IMR-90 (cell line): ENCODE results near the gene RUFY2. TPM values are rescaled to one million over a fixed set of nuclear protein-coding genes. Genes with fewer than 3 reads are reported as not detected.

Experiments
- ATAC-seq: fragments of 200-7000 bp; cut with Tn5 transposase; 2 replicates; pipeline ENCODE4 v1.9.1; 2020; ENCODE audit warnings: low read depth, mild to moderate bottlenecking, moderate library complexity
- BruUV-seq: library from RNA; stranded (reverse); fragments of 400-500 nt; replicated peaks from 2 replicates; lab custom pipeline; 2021; lab: Mats Ljungman, UMichigan
- CTCF ChIA-PET: fragments of 300-600 bp; formaldehyde crosslinking; extraction: SDS; loops from one replicate; lab custom pipeline; 2021; ENCODE audit warnings: antibody characterized with exemption; lab: Yijun Ruan, JAX
- POLR2A ChIA-PET: fragments of 300-600 bp; sonication (Branson Sonifier 250); formaldehyde crosslinking; loops from one replicate; lab custom pipeline; 2022; ENCODE audit warnings: antibody characterized with exemption; ENCODE audit not compliant: unreplicated experiment; lab: Charles Lee
- DNase-seq: peaks from one replicate; pipeline ENCODE4 v3.0.0; 2013
- H2AFZ ChIP-seq: replicated peaks from 2 replicates; pipeline ENCODE3; 2013; ENCODE audit warnings: low read length, mild to moderate bottlenecking; ENCODE audit not compliant: poor library complexity
- H2AK5ac ChIP-seq: 2 replicates; pipeline ENCODE4 v1.6.1; 2013; ENCODE audit warnings: low read depth, low read length, inconsistent platforms
- H2AK9ac ChIP-seq: replicated peaks from 2 replicates; pipeline ENCODE3; 2013; ENCODE audit warnings: mild to moderate bottlenecking, low read depth, low read length, moderate library complexity; ENCODE audit not compliant: poor library complexity
- H2BK120ac ChIP-seq: 2 replicates; pipeline ENCODE4 v1.6.1; 2013; ENCODE audit warnings: low read depth, low read length, inconsistent platforms
- H2BK15ac ChIP-seq: 3 replicates; pipeline ENCODE4 v1.6.1; 2013; ENCODE audit warnings: low read depth, low read length, inconsistent platforms
- H2BK20ac ChIP-seq: 2 replicates; pipeline ENCODE4 v1.6.1; 2013; ENCODE audit warnings: low read depth, mild to moderate bottlenecking, inconsistent platforms, low read length, moderate library complexity
- H2BK5ac ChIP-seq: 2 replicates; pipeline ENCODE4 v1.6.1; 2013; ENCODE audit warnings: mild to moderate bottlenecking, low read depth, low read length, inconsistent platforms; ENCODE audit not compliant: poor library complexity, severe bottlenecking
- H3K14ac ChIP-seq: replicated peaks from 2 replicates; pipeline ENCODE4 v1.6.1; 2013; ENCODE audit warnings: low read depth, low read length, inconsistent platforms
- H3K18ac ChIP-seq: 2 replicates; pipeline ENCODE4 v1.6.1; 2013; ENCODE audit warnings: low read depth, low read length, control low read depth
- H3K23ac ChIP-seq: 2 replicates; pipeline ENCODE4 v1.6.1; 2013; ENCODE audit warnings: low read depth, low read length, inconsistent platforms
- H3K27ac ChIP-seq: 2 replicates; pipeline ENCODE4 v1.5.1; 2013; ENCODE audit warnings: mild to moderate bottlenecking, control low read depth, low read length; ENCODE audit not compliant: insufficient read depth
- H3K27me3 ChIP-seq: 2 replicates; pipeline ENCODE4 v1.6.1; 2013; ENCODE audit warnings: low read length; ENCODE audit not compliant: control insufficient read depth, insufficient read depth
- H3K36me3 ChIP-seq: 2 replicates; pipeline ENCODE4 v1.6.1; 2013; ENCODE audit warnings: low read length, mixed read lengths; ENCODE audit not compliant: control insufficient read depth, insufficient read depth
- H3K4ac ChIP-seq: 2 replicates; pipeline ENCODE4 v1.6.1; 2013; ENCODE audit warnings: low read depth, low read length, inconsistent platforms
- H3K4me1 ChIP-seq: 2 replicates; pipeline ENCODE4 v1.6.1; 2013; ENCODE audit warnings: low read length, mixed read lengths; ENCODE audit not compliant: control insufficient read depth, insufficient read depth
- H3K4me2 ChIP-seq: 2 replicates; pipeline ENCODE4 v1.6.1; 2013; ENCODE audit warnings: low read depth, mild to moderate bottlenecking, control low read depth, low read length, moderate library complexity
- H3K4me3 ChIP-seq: 2 replicates; pipeline ENCODE4 v1.5.1; 2013; ENCODE audit warnings: low read depth, mild to moderate bottlenecking, control low read depth, low read length, moderate library complexity; ENCODE audit not compliant: insufficient read depth
- H3K56ac ChIP-seq: 2 replicates; pipeline ENCODE4 v1.6.1; 2013; ENCODE audit warnings: low read length, inconsistent platforms; ENCODE audit not compliant: insufficient read depth; ENCODE audit errors: extremely low read depth
- H3K79me1 ChIP-seq, 2 experiments: 2 replicates each; pipeline ENCODE4 v1.6.1; 2013; ENCODE audit warnings: low read length in 2 of 2, inconsistent platforms in 1 of 2, low read depth in 1 of 2
- H3K9ac ChIP-seq: 2 replicates; pipeline ENCODE4 v1.6.1; 2013; ENCODE audit warnings: low read depth, low read length, control low read depth
- H3K9me1 ChIP-seq: 2 replicates; pipeline ENCODE4 v1.6.1; 2013; ENCODE audit warnings: low read length, inconsistent platforms; ENCODE audit not compliant: insufficient read depth
- H3K9me3 ChIP-seq: 2 replicates; pipeline ENCODE4 v1.6.1; 2013; ENCODE audit warnings: low read length; ENCODE audit not compliant: control insufficient read depth, insufficient read depth
- H4K20me1 ChIP-seq: 2 replicates; pipeline ENCODE4 v1.6.1; 2013; ENCODE audit warnings: low read length, inconsistent platforms; ENCODE audit not compliant: insufficient read depth
- H4K5ac ChIP-seq: 2 replicates; pipeline ENCODE4 v1.6.1; 2013; ENCODE audit warnings: mild to moderate bottlenecking, low read depth, low read length, control low read depth
- H4K8ac ChIP-seq, 2 experiments: 2 replicates each; pipeline ENCODE4 v1.6.1; 2013; ENCODE audit warnings: low read depth in 2 of 2, low read length in 2 of 2, control low read depth in 1 of 2, inconsistent platforms in 1 of 2
- H4K91ac ChIP-seq: 2 replicates; pipeline ENCODE4 v1.6.1; 2013; ENCODE audit warnings: low read depth, low read length, inconsistent platforms; ENCODE audit not compliant: insufficient read depth
- CEBPB ChIP-seq: IDR thresholded peaks from 2 replicates; pipeline ENCODE4 v1.6.1; 2012; ENCODE audit warnings: low read depth, low read length, improper control_type of control experiment
- MAFK ChIP-seq: IDR thresholded peaks from 2 replicates; pipeline ENCODE4 v1.6.1; 2012; ENCODE audit warnings: low read depth, low read length, improper control_type of control experiment
- MAZ ChIP-seq: IDR thresholded peaks from 2 replicates; pipeline ENCODE4 v1.6.1; 2012; ENCODE audit warnings: low read depth, mild to moderate bottlenecking, low read length, improper control_type of control experiment, moderate library complexity, borderline replicate concordance
- RFX5 ChIP-seq: IDR thresholded peaks from 2 replicates; pipeline ENCODE4 v1.8.0; 2012; ENCODE audit warnings: low read depth, mild to moderate bottlenecking, low read length, moderate library complexity
- SMC3 ChIP-seq: fragments of 150-350 bp; IDR thresholded peaks from 2 replicates; pipeline ENCODE4 v1.6.1; 2016; ENCODE audit warnings: low read depth, mild to moderate bottlenecking, antibody characterized with exemption, low read length, moderate library complexity
- whole genome bisulfite sequencing, 2 experiments: methylation state at CpG; one replicate each; pipeline versions ENCODE4 v1.1.5 to v1.1.7; 2013; ENCODE audit warnings: missing lambda C conversion rate in 2 of 2; ENCODE audit not compliant: insufficient read length in 1 of 2; ENCODE audit errors: extremely low coverage in 2 of 2; 5-methylcytosine and 5-hydroxymethylcytosine counted together
- dilution Hi-C: fragments of 300-500 bp; cut with HindIII; formaldehyde crosslinking; loops from one replicate; pipeline ENCODE4 v1.14.3; 2018; ENCODE audit warnings: low sequenced_read_pairs; ENCODE audit not compliant: unreplicated experiment
- in situ Hi-C: fragments of 300-500 bp; cut with MboI; formaldehyde crosslinking; loops from 3 replicates; pipeline ENCODE4 v1.14.3; 2019; ENCODE audit warnings: low sequenced_read_pairs, inconsistent platforms, mixed read lengths
- intact Hi-C: fragments of 100-400 bp; cut with micrococcal nuclease; formaldehyde crosslinking; loops from 2 replicates; pipeline ENCODE4 v1.10.0; 2022
- polyA plus RNA-seq, 3 experiments: library from polyadenylated mRNA; depleted of rRNA; stranded (reverse); fragments of >200 nt; gene quantifications; 2 replicates each; pipeline ENCODE4 v1.2.3, GENCODE V29; 2012; ENCODE audit warnings: low replicate concordance in 1 of 3
- total RNA-seq: library from RNA; depleted of rRNA; stranded (reverse); fragments of >200 nt; gene quantifications from 2 replicates; pipeline ENCODE4 v1.2.3, GENCODE V29; 2012

Gene RUFY2
- total and polyA plus RNA-seq, 2 of the 4 experiments (the other 2 are of a cell fraction) = 6.7 to 6.8 TPM

DNA sequence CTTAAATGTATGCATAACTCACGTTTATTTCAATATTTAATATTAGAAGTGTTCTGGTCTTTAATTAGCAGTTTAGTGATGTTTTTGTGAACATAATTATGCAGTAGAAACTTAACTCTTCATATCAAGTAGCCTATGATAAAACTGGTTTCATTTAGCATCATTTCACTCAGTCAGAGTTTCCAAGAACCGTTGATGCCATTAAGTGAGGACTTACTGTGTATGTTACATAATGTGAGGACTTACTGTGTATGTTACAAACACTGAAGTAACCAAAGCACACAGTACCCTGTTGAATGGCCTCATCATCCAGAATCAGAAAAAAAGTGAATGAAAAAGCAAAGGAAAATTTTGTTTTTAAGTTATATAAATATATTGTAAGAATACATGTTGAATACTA lies 41.5 kb downstream of the RUFY2 start:
- H4K91ac ChIP-seq = no peak overlapping the region
- intact Hi-C loops = no loop called here
- in situ Hi-C loops = no loop called here
- ATAC-seq (no peak), DNase-seq (no peak)
- H3K14ac ChIP-seq = no peak overlapping the region
- no peak overlapping the region for H3K56ac ChIP-seq
- ChIA-PET CTCF (no interaction called here), POLR2A (no interaction called here)
- no TSS peak for BruUV-seq
- H3K4me3 ChIP-seq = no peak overlapping the region
- H3K79me1 ChIP-seq = peaks cover 0 to 2% of the 10 kb centered on the region in 2 experiments; a peak in 1 of 4 replicates
- WGBS, 2 experiments = no CpG with 5 or more reads among the region's 2 CpGs
- no peak overlapping the region for H2BK5ac ChIP-seq
- H3K36me3 ChIP-seq = peaks cover 36% of the 10 kb centered on the region
- H2AFZ ChIP-seq = no peak overlapping the region
- H4K5ac ChIP-seq = no peak overlapping the region
- no peak overlapping the region for H2AK5ac ChIP-seq
- H3K27me3 ChIP-seq = no peaks in the 10 kb centered on the region
- no peak overlapping the region for H3K4ac ChIP-seq
- no peak overlapping the region for H2BK15ac ChIP-seq
- dilution Hi-C loops = no loop called here
- no peaks in the 10 kb centered on the region for H3K4me1 ChIP-seq
- no peaks in the 10 kb centered on the region for H3K9me1 ChIP-seq
- H3K4me2 ChIP-seq = no peak overlapping the region
- H3K9ac ChIP-seq = no peak overlapping the region
- H3K23ac ChIP-seq = no peak overlapping the region
- no peak overlapping the region for H3K27ac ChIP-seq
- no peak for TF ChIP-seq CEBPB
- no peak for TF ChIP-seq MAZ
- no peak for TF ChIP-seq MAFK
- no peak for TF ChIP-seq RFX5
- no peak for TF ChIP-seq SMC3
- no peak overlapping the region for H4K8ac ChIP-seq
- no peak overlapping the region for H2BK120ac ChIP-seq
- no peaks in the 10 kb centered on the region for H3K9me3 ChIP-seq
- H4K20me1 ChIP-seq = no peaks in the 10 kb centered on the region
- no peak overlapping the region for H2AK9ac ChIP-seq
- H3K18ac ChIP-seq = no peak overlapping the region
- H2BK20ac ChIP-seq = no peak overlapping the region
